ENCODE results near the gene ACSF3.
"Not testable (repeated sequence)": the region's sequence is repeated elsewhere in the genome, so short reads cannot be mapped to it uniquely, and the experiment has no call there.

Gene ACSF3

DNA sequence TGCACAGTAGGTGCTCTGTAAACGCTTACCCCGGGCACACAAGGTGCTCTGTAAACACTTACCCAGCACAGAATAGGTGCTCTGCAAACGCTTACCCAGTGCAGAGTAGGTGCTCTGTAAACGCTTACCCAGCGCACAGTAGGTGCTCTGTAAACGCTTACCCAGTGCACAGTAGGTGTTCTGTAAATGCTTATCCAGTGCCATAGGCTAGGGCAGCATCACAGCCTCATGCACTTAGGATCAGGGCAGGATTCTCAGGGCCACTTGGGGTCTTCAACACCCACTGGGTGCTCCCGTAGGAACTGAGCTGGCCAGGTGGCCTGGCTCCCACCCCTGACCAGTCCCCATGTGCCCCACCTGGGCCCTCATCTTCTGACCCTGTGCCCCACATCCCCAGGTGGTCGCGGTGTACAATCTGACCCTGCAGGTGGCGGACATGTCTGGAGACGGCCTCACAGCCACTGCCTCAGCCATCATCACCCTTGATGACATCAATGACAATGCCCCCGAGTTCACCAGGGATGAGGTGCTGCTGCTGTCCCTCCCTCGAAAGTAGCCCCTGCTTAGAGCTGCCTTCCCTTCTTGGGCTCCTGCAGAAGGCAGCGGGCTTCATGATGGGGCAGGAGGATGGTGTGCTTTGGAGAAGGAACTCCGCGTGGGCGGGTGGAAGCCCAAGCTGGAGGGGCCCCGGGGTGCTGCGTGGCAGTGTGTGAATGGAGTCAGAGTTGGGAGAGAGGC lies 93.5 kb downstream of the ACSF3 start:
- in situ Hi-C loops (cut with MboI; ENCODE audit: low sequenced_read_pairs): no loop called here

DNA sequence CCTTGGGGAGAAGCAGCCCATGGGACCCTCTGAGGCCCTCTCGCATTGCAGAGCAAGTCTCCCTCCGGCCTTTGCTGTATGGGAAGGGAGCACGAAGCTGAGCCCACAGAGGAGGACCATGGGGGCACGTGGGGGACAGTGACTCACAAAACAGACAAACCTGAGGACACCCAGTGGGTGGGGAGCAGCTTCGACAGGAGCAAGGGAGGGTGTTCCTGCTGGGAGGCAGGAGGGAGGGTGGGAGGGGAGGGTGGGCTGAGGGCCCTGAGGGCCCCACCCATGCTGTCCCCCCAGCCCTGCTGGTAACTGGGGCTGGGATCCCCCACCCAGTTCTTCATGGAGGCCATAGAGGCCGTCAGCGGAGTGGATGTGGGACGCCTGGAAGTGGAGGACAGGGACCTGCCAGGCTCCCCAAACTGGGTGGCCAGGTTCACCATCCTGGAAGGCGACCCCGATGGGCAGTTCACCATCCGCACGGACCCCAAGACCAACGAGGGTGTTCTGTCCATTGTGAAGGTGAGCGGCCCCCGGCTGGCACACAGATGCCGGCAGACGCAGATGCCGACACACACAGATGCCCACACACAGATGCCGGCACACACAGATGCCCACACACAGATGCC lies 94.2 kb downstream of the ACSF3 start:
- in situ Hi-C loops (cut with MboI; ENCODE audit: low sequenced_read_pairs): no loop called here

DNA sequence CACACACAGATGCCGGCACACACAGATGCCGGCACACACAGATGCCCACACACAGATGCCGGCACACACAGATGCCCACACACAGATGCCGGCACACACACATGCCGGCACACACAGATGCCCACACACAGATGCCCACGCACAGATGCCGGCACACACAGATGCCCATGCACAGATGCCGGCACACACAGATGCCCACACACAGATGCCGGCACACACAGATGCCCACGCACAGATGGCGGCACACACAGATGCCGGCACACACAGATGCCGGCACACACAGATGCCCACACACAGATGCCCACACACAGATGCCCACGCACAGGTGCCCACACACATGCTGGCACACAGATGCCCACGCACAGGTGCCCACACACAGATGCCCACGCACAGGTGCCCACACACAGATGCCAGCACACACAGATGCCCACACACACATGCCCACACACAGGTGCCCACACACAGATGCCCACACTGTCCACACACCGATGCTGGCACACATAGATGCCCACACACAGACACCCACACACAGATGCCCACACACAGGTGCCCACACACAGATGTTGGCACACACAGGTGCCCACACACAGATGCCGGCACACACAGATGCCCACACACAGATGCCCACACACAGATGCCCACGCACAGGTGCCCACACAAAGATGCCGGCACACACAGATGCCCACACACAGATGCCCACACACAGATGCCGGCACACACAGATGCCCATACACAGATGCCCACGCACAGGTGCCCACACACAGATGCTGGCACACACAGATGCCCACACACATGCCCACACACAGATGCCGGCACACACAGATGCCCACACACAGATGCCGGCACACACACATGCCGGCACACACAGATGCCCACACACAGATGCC lies 95.1 kb downstream of the ACSF3 start:
- in situ Hi-C loops (cut with MboI; ENCODE audit: low sequenced_read_pairs): not testable (repeated sequence)

DNA sequence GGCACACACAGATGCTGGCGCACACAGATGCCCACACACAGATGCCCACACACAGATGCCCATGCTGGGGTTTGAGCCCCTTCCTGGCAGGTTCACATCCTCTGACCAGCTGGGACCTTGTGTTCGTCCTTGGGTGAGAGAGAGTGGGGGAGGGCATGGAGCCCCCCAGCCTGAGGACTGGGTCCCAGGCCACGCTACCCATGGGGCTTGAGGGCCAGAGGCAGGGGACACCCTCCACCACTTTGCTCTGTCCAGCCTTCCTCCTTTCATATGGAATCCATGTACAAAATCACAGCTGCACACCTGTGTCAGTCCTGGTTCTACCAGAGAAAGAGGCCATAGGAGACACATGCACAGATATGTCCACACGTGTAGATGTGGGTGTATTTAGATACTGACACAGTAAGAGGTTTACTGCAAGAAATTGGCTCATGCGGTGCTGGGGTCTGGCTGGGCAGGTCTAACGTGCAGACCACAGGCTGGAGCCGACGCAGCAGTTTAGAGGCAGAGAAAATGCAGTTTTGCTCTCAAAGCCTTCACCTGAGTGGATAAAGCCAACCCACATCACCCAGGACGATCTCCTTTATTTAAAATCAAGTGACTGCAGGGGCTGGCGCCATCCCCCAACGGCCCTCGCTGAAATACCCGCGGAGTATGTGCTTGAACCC lies 95.8 kb downstream of the ACSF3 start:
- in situ Hi-C loops (cut with MboI; ENCODE audit: low sequenced_read_pairs): no loop called here

DNA sequence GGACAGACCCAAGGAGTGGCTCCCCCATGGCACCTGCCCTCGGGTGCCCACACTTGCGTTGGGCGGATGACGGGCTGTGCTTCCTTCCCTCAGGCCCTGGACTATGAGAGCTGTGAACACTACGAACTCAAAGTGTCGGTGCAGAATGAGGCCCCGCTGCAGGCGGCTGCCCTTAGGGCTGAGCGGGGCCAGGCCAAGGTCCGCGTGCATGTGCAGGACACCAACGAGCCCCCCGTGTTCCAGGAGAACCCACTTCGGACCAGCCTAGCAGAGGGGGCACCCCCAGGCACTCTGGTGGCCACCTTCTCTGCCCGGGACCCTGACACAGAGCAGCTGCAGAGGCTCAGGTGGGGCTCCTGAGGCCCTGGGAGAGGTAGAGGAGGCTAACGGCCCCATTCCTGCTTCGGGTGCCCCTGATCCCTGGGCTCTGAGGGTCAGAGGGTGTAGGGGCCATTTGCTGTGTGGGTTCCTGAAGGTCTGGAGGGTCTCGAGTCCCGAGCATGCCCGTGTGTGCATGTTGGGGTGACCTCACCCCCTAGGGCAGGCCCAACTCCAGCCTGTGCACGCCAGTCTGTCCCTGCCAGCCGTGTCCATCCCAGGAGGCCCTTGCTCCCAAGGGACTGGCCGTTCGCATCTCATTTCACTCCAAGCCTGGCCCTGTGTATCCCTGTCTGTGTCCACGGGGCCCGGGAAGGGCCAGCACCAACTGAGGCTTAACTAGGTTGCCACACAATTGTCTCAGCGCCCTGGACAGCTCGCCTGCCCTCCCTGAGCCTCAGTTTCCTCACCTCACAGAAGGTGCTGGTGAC lies 96.7 kb downstream of the ACSF3 start:
- in situ Hi-C loops (cut with MboI; ENCODE audit: low sequenced_read_pairs): no loop called here

DNA sequence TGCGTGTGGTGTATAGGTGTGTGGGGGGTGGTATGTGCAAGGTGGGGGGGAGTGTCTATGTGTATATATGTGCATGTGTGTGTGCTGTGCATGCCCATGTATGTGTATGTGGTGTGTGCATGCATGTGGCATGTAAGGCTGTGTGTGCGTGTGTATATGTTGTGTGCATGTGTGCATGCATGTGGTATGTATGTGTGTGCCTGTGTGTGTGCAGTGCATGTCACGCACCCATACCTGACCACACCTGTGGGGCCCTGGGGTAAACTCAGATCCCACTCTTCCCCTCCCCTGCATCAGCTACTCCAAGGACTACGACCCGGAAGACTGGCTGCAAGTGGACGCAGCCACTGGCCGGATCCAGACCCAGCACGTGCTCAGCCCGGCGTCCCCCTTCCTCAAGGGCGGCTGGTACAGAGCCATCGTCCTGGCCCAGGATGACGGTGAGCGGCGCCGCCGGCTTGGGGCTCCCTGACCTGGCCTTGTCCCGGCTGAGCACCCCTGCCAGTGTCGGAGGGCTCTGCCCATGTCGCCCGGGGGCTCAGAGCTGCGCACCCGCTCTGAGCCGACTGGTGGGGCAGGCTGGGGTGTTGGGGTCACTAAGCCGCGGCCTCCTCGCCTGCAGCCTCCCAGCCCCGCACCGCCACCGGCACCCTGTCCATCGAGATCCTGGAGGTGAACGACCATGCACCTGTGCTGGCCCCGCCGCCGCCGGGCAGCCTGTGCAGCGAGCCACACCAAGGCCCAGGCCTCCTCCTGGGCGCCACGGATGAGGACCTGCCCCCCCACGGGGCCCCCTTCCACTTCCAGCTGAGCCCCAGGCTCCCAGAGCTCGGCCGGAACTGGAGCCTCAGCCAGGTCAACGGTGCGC lies 97.6 kb downstream of the ACSF3 start:
- in situ Hi-C loops (cut with MboI; ENCODE audit: low sequenced_read_pairs): no loop called here

DNA sequence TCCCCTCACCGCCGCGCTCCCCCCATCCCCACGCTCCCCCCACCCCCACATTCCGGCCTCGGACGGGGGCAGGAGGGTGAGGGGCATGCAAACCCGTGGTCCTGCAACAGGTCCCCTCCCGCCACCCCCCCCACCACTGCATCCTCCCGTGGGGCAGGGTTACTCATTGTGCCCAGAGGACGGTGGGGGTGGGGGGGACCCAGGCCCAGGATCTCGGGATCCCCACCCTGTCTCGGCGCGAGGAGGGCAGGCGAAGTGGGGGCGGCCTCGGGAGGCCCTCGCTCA lies 98.2 kb downstream of the ACSF3 start:
- in situ Hi-C loops (cut with MboI; ENCODE audit: low sequenced_read_pairs): no loop called here

DNA sequence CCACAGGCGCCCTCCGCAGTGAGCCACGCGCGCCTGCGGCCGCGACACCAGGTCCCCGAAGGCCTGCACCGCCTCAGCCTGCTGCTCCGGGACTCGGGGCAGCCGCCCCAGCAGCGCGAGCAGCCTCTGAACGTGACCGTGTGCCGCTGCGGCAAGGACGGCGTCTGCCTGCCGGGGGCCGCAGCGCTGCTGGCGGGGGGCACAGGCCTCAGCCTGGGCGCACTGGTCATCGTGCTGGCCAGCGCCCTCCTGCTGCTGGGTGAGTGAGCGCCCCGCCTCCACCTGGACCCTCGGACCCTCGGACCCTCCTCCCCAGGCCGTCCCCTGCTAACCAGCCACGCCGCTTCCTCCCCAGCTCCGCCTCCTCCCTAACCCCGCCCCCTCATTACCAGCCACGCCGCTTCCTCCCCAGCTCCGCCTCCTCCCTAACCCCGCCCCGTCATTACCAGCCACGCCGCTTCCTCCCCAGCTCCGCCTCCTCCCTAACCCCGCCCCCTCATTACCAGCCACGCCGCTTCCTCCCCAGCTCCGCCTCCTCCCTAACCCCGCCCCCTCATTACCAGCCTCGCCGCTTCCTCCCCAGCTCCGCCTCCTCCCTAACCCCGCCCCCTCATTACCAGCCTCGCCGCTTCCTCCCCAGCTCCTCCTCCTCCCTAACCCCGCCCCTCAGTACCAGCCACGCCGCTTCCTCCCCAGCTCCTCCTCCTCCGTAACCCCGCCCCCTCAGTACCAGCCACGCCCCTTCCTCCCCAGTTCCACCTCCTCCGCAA lies 98.7 kb downstream of the ACSF3 start:
- in situ Hi-C loops (cut with MboI; ENCODE audit: low sequenced_read_pairs): not testable (repeated sequence)

DNA sequence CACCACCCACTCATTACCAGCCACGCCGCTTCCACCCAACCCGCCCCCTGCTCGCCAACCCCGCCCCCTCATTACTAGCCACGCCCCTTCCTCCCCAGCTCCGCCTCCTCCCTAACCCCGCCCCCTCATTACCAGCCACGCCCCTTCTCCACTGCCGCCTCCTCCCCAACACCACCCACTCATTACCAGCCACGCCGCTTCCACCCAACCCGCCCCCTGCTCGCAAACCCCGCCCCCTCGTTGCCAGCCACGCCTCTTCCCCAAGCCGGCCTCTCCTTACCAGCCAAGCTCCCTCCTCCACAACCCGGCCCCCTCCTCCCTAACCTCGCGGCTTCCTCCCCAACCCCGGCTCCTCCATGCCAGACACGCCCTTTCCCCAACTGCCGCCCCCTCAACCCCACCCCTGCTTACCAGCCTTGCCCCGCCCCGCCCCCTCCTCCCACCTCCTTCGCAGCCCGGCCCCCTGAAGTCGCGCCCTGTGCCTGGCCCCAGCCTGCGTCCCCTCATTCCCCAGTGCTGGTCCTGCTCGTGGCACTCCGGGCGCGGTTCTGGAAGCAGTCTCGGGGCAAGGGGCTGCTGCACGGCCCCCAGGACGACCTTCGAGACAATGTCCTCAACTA lies 99.4 kb downstream of the ACSF3 start:
- in situ Hi-C loops (cut with MboI; ENCODE audit: low sequenced_read_pairs): no loop called here

DNA sequence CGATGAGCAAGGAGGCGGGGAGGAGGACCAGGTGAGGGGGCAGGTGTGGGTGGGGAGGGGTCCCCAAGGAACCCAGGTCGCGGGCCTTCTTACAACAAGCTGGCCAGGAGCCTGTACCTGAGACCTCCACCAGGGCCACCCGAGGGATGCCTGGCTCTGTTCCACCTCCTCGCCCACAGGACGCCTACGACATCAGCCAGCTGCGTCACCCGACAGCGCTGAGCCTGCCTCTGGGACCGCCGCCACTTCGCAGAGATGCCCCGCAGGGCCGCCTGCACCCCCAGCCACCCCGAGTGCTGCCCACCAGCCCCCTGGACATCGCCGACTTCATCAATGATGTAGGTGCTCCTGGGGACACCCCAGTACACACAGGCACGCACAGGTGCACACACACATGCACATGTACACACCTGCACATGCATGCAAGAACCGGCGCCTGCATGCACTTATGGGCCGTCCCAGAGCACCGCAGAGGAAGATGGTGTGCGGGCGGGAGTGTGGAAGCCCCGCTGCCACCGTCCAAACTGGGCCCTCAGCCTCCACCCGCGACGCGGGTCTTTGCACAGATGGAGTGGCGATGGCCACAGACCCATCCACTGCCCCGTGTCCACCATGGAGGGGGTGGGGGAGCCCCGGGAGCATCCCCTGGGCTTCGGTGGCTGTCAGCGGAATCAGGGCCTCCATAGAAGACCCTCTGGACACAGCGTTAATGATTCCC lies 100.1 kb downstream of the ACSF3 start:
- in situ Hi-C loops (cut with MboI; ENCODE audit: low sequenced_read_pairs): no loop called here

DNA sequence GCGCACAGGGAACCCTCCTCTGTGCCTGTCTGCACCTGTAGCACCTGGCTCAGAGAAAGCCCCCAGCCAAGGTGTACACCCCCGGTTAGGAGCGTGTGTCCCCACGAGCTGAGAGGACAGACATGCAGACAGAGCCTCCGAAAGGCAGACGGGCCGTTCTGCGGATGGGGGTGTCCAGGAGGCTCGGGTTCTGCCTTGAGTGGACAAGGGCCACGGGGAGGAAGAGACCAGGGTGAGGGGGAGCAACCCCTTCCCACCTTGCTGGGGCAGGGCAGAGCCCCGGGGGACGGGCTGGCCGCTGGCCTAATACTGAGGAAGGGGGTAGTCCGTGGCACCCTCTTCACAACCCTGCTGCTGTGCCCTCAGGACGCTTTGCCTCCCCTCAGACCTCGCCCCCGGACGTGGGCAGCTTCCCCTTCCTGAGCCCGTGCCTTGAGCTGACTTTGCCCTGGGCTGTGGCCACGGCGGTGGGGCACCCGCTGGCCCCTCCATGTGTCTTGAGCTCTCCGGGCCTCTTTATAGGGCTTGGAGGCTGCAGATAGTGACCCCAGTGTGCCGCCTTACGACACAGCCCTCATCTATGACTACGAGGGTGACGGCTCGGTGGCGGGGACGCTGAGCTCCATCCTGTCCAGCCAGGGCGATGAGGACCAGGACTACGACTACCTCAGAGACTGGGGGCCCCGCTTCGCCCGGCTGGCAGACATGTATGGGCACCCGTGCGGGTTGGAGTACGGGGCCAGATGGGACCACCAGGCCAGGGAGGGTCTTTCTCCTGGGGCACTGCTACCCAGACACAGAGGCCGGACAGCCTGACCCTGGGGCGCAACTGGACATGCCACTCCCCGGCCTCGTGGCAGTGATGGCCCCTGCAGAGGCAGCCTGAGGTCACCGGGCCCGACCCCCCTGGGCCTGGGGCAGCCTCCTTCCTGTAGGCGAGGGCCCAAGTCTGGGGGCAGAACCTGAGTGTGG lies 101.0 kb downstream of the ACSF3 start:
- in situ Hi-C loops (cut with MboI; ENCODE audit: low sequenced_read_pairs): no loop called here

DNA sequence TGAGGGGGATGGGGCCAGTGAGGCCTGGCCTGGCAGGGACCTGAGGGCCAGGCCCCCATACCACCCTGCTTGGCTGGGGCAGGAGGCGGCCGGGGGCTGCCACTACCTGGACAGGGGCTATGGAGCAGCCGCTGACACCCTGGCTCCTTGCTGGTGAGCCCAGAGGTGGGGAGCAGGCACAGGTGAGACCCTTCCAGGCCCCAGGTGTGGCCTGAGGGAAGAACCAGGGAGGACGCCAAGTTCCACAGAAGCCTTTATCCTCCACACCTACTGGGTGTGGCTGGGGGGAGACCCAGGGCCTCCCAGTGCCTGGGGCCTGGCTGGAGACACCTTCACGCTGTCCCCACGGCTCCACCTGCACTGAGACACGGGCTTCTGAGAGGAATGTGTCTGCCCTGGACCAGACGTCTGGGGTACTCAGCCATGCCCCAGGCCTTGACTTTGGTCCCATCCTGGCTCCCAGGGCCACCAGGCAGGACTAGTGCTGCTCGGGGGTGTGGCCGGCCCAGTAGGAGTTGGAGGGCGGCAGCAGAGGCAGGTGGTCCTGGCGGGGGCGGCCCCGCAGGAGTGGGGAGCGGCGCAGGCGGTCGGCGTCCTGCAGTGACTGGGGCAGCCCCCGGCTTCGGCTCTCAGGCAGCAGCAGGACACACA lies 102.0 kb downstream of the ACSF3 start:
- in situ Hi-C loops (cut with MboI; ENCODE audit: low sequenced_read_pairs): no loop called here

DNA sequence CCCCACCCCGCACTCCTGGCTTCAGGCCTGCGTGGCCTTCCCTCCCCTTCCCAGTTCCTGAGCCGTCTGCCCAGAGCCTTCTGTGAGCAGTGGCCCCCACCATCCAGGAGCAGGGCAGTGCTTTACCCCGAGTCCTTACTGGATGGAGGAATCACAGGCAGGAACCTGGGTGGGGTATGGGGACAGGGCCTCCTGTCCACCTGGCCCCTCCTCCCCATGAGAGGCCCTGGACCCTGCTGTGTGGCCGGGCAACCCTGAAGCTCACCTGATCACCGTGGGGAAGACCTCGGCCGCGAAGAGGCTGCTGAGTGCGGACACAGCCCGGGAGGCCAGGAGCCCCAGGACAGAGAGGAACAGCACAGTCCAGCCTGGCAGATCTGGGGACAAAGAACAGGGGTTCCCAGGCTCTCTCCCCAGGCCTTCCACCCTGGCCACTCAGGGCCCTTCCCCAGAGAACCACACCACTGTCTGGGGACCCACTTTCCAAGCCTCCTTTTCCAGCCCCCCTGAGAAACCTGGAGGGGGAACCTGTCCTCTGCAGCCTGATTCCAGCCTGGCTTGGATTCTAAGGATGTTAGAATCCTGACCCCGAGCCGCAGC lies 103.5 kb downstream of the ACSF3 start:
- in situ Hi-C loops (cut with MboI; ENCODE audit: low sequenced_read_pairs): no loop called here

DNA sequence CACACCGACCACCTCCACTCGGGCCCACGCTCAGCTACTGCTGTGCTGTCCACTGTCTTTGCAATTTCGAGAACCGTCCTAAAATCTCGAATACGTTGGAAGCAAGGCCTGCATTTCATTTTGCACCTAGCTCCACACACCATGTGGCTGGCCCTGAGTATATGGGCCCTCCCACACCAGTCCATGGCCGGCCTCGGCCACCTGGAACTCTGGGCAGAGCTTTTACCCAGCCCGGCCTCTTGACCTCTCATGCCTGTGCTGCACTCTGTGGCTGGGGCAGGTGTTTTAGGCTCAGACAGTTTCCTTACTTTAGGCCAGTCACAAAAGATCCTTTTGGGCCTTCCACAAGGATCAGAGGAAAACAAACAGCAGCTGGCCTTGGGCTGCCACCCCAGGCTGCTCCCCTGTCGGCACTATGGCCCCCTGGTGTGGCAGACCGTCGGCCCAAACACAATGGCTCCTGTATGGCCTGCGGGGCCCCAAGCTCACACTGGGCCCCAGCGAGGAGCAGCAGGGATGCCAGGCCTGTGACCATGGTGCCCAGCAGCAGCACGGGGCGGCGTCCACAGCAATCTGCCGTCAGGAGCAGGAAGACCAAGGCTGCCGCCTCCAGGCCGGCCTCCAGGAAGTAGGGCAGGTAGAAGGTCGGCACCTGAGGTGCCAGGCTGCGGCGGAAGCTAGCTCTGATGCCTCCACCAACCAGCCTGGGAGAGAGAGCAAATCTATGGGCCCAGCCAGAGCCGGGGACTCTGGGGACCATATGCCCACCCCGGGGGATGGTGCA lies 104.2 kb downstream of the ACSF3 start:
- in situ Hi-C loops (cut with MboI; ENCODE audit: low sequenced_read_pairs): no loop called here
